ENCODE measurements around the gene DDAH2.

The DDAH2 gene

GRCh38 chr6:31760790-31761189 lies 31.7 kb upstream of the DDAH2 start:
- no peak for DNase-seq (ENCODE audit: low read depth in 3 of 3)

GRCh38 chr6:31758281-31758680 lies 29.2 kb upstream of the DDAH2 start:
- DNase-seq (ENCODE audit: low read depth in 3 of 3) = no peak

GRCh38 chr6:31752739-31753319 lies 23.7 kb upstream of the DDAH2 start:
- DNase-seq (ENCODE audit: low read depth in 3 of 3) = no peak

GRCh38 chr6:31750411-31751022 lies 21.4 kb upstream of the DDAH2 start:
- no peak for DNase-seq (ENCODE audit: low read depth in 3 of 3)

- no peak for DNase-seq (ENCODE audit: low read depth in 3 of 3)
Observed at GRCh38 chr6:31749301-31750036, 20.4 kb upstream of the DDAH2 start.

- DNase-seq (ENCODE audit: low read depth in 3 of 3) = no peak
Observed at GRCh38 chr6:31744422-31744821, 15.3 kb upstream of the DDAH2 start.

GRCh38 chr6:31742894-31743293 lies 13.8 kb upstream of the DDAH2 start:
- no peak for DNase-seq (ENCODE audit: low read depth in 3 of 3)

- no peak for DNase-seq (ENCODE audit: low read depth in 3 of 3)
Observed at GRCh38 chr6:31741815-31742214, 12.7 kb upstream of the DDAH2 start.

- peak in 1 of 3 experiments; percentile 26 for DNase-seq (ENCODE audit: low read depth in 3 of 3)
Observed at GRCh38 chr6:31740397-31741223, 11.5 kb upstream of the DDAH2 start.

- DNase-seq (ENCODE audit: low read depth in 3 of 3) = peak; percentile 87 to 91 (median 88)
Observed at GRCh38 chr6:31739639-31740396, 10.7 kb upstream of the DDAH2 start, which contains the start of gene MSH5. Gene MSH5, plus strand, starts transcription at chr6:31740005. Its CDS starts 462 bp downstream, at chr6:31740467.

GRCh38 chr6:31737991-31738979 lies 9.2 kb upstream of the DDAH2 start:
- DNase-seq (ENCODE audit: low read depth in 3 of 3) = peak; percentile 20 to 49 (median 43)

GRCh38 chr6:31737315-31737990 lies 8.4 kb upstream of the DDAH2 start:
- DNase-seq (ENCODE audit: low read depth in 3 of 3) = no peak

GRCh38 chr6:31736768-31737314 lies 7.7 kb upstream of the DDAH2 start:
- DNase-seq (ENCODE audit: low read depth in 3 of 3) = no peak

- DNase-seq (ENCODE audit: low read depth in 3 of 3) = peak; percentile 65 to 69 (median 67)
Observed at GRCh38 chr6:31736021-31736767, 7.1 kb upstream of the DDAH2 start, which contains the start of gene CLIC1. Gene CLIC1, minus strand, starts transcription at chr6:31736530. Its CDS starts 230 bp downstream, at chr6:31736300.

- DNase-seq (ENCODE audit: low read depth in 3 of 3) = peak in 1 of 3 experiments; percentile 33
Observed at GRCh38 chr6:31734821-31735406, 5.8 kb upstream of the DDAH2 start.

- no peak for DNase-seq (ENCODE audit: low read depth in 3 of 3)
Observed at GRCh38 chr6:31734247-31734820, 5.2 kb upstream of the DDAH2 start.

- DNase-seq (ENCODE audit: low read depth in 3 of 3) = no peak
Observed at GRCh38 chr6:31733734-31734133, 4.6 kb upstream of the DDAH2 start.

GRCh38 chr6:31732029-31732428 lies 2.9 kb upstream of the DDAH2 start:
- DNase-seq (ENCODE audit: low read depth in 3 of 3) = no peak
